Fibroblast of lung (primary cell): ENCODE results near the gene PLCG2. TPM values are rescaled to one million over a fixed set of nuclear protein-coding genes. Genes with fewer than 3 reads are reported as not detected.

Experiments
- DNase-seq, 2 donors: peaks; one replicate each; pipeline versions ENCODE4 v3.0.0 to v3.0.0-alpha.2; 2010; ENCODE audit warnings: low read depth in 2 of 2
- H2AFZ ChIP-seq: 2 replicates; pipeline ENCODE4 v1.5.1; 2012; ENCODE audit warnings: low read length, control low read depth, inconsistent platforms
- H3K27ac ChIP-seq: 2 replicates; pipeline ENCODE4 v1.5.1; 2011; ENCODE audit warnings: low read length, control low read depth; ENCODE audit not compliant: insufficient read depth
- H3K27me3 ChIP-seq: 2 replicates; pipeline ENCODE4 v1.5.1; 2011; ENCODE audit warnings: mild to moderate bottlenecking, low read length; ENCODE audit not compliant: control insufficient read depth, insufficient read depth
- H3K36me3 ChIP-seq: 2 replicates; pipeline ENCODE4 v1.5.1; 2011; ENCODE audit warnings: low read length; ENCODE audit not compliant: control insufficient read depth, insufficient read depth
- H3K4me1 ChIP-seq: 2 replicates; pipeline ENCODE4 v1.5.1; 2011; ENCODE audit warnings: low read length; ENCODE audit not compliant: control insufficient read depth, insufficient read depth; ENCODE audit errors: extremely low read depth
- H3K4me2 ChIP-seq: 2 replicates; pipeline ENCODE4 v1.5.1; 2011; ENCODE audit warnings: low read length, control low read depth; ENCODE audit not compliant: insufficient read depth; ENCODE audit errors: extremely low read depth
- H3K4me3 ChIP-seq, 4 experiments: fragments of 200-600 bp in 1 of 4; sonication (generic) in 1 of 4; replicated peaks in 1 of 4; 2 replicates each; pipeline ENCODE4 v1.5.1; 2011 to 2016; ENCODE audit warnings: low read length in 4 of 4, low read depth in 3 of 4, mild to moderate bottlenecking in 3 of 4, control low read depth in 2 of 4, inconsistent platforms in 1 of 4, mixed read lengths in 1 of 4; ENCODE audit not compliant: insufficient read depth in 1 of 4; ENCODE audit errors: control extremely low read depth in 1 of 4
- H3K79me2 ChIP-seq: 2 replicates; pipeline ENCODE4 v1.5.1; 2012; ENCODE audit warnings: mild to moderate bottlenecking, low read length, inconsistent platforms; ENCODE audit not compliant: control insufficient read depth, insufficient read depth
- H3K9ac ChIP-seq: 2 replicates; pipeline ENCODE4 v1.5.1; 2011; ENCODE audit warnings: mild to moderate bottlenecking, low read length, control low read depth; ENCODE audit not compliant: insufficient read depth
- H3K9me3 ChIP-seq: 2 replicates; pipeline ENCODE4 v1.5.1; 2012; ENCODE audit warnings: low read depth, low read length; ENCODE audit not compliant: control insufficient read depth, insufficient read depth
- H4K20me1 ChIP-seq: 2 replicates; pipeline ENCODE4 v1.5.1; 2011; ENCODE audit warnings: low read length; ENCODE audit not compliant: control insufficient read depth, insufficient read depth; ENCODE audit errors: extremely low read depth
- EZH2 ChIP-seq: IDR thresholded peaks from 2 replicates; pipeline ENCODE4 v1.5.1; 2012; ENCODE audit warnings: low read length, control low read depth, mild to moderate bottlenecking; ENCODE audit errors: missing control alignments
- polyA plus RNA-seq, 2 donors: library from polyadenylated mRNA; depleted of rRNA in 1 of 2; stranded (reverse) in 1 of 2; unstranded in 1 of 2; fragments of >200 nt; gene quantifications; 2 replicates each; pipeline ENCODE4 v1.2.1, GENCODE V29; 2011 to 2012; ENCODE audit warnings: missing spikeins in 1 of 2
- total RNA-seq: library from RNA; depleted of rRNA; stranded (reverse); fragments of >200 nt; gene quantifications from 2 replicates; pipeline ENCODE4 v1.2.1, GENCODE V29; 2014
- TF ChIP-seq, protein P1 (sequence below), 2 donors: IDR thresholded peaks in 1 of 2; conservative IDR thresholded peaks in 1 of 2; 1 replicate in 1 of 2; 2 replicates in 1 of 2; pipeline ENCODE4 v1.5.1; 2011 to 2012; ENCODE audit warnings: low read length in 2 of 2, control low read depth in 1 of 2, inconsistent platforms in 1 of 2, low read depth in 1 of 2, mild to moderate bottlenecking in 1 of 2

Gene PLCG2
- total and polyA plus RNA-seq, 2 donors (not counting 1 experiment from before 2014, with no cell fraction given): 0.53 to 0.66 TPM

- Histone ChIP-seq H3K36me3 (no peaks in the 10 kb centered on the region), H3K27me3 (no peaks in the 10 kb centered on the region), H3K4me1 (no peaks in the 10 kb centered on the region), H3K79me2 (no peaks in the 10 kb centered on the region), H3K4me3 (no peak overlapping the region), H3K9me3 (no peaks in the 10 kb centered on the region), H3K9ac (no peak overlapping the region), H3K27ac (no peak overlapping the region), H3K4me2 (no peak overlapping the region), H2AFZ (no peak overlapping the region), H4K20me1 (no peaks in the 10 kb centered on the region)
- DNase-seq: peak in 1 of 2 donors; percentile 46
- TF ChIP-seq, protein P1, sequence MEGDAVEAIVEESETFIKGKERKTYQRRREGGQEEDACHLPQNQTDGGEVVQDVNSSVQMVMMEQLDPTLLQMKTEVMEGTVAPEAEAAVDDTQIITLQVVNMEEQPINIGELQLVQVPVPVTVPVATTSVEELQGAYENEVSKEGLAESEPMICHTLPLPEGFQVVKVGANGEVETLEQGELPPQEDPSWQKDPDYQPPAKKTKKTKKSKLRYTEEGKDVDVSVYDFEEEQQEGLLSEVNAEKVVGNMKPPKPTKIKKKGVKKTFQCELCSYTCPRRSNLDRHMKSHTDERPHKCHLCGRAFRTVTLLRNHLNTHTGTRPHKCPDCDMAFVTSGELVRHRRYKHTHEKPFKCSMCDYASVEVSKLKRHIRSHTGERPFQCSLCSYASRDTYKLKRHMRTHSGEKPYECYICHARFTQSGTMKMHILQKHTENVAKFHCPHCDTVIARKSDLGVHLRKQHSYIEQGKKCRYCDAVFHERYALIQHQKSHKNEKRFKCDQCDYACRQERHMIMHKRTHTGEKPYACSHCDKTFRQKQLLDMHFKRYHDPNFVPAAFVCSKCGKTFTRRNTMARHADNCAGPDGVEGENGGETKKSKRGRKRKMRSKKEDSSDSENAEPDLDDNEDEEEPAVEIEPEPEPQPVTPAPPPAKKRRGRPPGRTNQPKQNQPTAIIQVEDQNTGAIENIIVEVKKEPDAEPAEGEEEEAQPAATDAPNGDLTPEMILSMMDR (conservative IDR thresholded peaks at IDR 0.05 in 1 of 2, IDR thresholded peaks at IDR 0.05 in 1 of 2; ENCODE audit: low read depth in 1 of 2, low read length in 2 of 2): no peak
- TF ChIP-seq EZH2: no peak
These were observed 109.7 kb downstream of the PLCG2 start for GRCh38 chr16:81888520-81889394.

GRCh38 chr16:81891736-81892364 lies 112.8 kb downstream of the PLCG2 start:
- Histone ChIP-seq H3K4me1 (no peaks in the 10 kb centered on the region), H3K4me3 (no peak overlapping the region), H3K27me3 (no peaks in the 10 kb centered on the region), H3K9ac (no peak overlapping the region), H3K36me3 (no peaks in the 10 kb centered on the region), H3K79me2 (no peaks in the 10 kb centered on the region), H2AFZ (no peak overlapping the region), H3K27ac (no peak overlapping the region), H3K4me2 (no peak overlapping the region), H4K20me1 (no peaks in the 10 kb centered on the region), H3K9me3 (no peaks in the 10 kb centered on the region)
- no peak for TF ChIP-seq EZH2
- TF ChIP-seq, protein P1 (conservative IDR thresholded peaks at IDR 0.05 in 1 of 2, IDR thresholded peaks at IDR 0.05 in 1 of 2; ENCODE audit: low read depth in 1 of 2, low read length in 2 of 2): no peak
- DNase-seq: no peak

- Histone ChIP-seq H3K36me3 (no peaks in the 10 kb centered on the region), H4K20me1 (no peaks in the 10 kb centered on the region), H3K79me2 (no peaks in the 10 kb centered on the region), H3K9ac (no peak overlapping the region), H3K4me3 (no peak overlapping the region), H3K27ac (no peak overlapping the region), H3K9me3 (no peaks in the 10 kb centered on the region), H3K4me2 (no peak overlapping the region), H3K27me3 (no peaks in the 10 kb centered on the region), H3K4me1 (no peaks in the 10 kb centered on the region), H2AFZ (no peak overlapping the region)
- no peak for DNase-seq
- TF ChIP-seq EZH2: no peak
- TF ChIP-seq, protein P1 (conservative IDR thresholded peaks at IDR 0.05 in 1 of 2, IDR thresholded peaks at IDR 0.05 in 1 of 2; ENCODE audit: low read depth in 1 of 2, low read length in 2 of 2): no peak
These were observed 115.5 kb downstream of the PLCG2 start for GRCh38 chr16:81894592-81894991.
